Measurements from ENCODE around the gene PARP9. TPM values are rescaled to one million over a fixed set of nuclear protein-coding genes. Genes with fewer than 3 reads are reported as not detected.

The PARP9 gene
- 10 to 100 TPM; 19.2 to 21.5 TPM for total RNA-seq
- polyA plus RNA-seq: 10 to 100 TPM; 18.0 to 30.8 (median 18.6) TPM
- 34.0 to 53.0 (median 43.1) reads per million in 6 experiments for total RNA-seq

DNA sequence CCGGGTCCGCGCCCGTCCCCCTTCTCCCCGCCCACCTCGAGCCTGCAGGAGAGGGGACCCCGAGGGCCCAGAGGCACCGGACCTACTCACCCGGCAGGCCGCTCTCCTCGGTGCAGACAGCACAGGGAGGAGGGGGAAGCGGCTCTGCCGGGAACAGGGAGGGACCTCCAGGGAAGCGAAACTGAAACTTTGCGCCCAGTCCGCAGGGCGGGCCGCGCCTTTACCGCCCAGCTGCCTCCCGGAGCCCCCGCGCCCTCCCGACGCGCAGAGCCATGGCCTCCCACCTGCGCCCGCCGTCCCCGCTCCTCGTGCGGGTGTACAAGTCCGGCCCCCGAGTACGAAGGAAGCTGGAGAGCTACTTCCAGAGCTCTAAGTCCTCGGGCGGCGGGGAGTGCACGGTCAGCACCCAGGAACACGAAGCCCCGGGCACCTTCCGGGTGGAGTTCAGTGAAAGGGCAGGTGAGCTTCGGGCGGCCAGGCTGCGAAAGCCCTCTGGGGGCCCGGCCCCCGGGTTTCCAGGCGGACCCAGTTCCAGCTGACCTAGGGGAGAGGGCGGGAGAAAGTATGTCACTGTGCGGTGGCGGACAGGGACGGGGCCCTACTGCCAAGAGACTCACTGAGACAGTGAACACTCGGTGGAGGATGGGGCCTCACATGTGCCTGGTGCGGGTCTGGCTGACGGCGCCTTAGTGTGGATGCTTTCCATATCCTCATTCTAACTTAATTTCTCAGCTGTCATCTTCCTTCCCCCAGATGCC lies at the start of gene PARP9, which contains the start of gene DTX3L:
PARP9 (minus strand) TSS at position 146 of the 758 bp plus-strand sequence. CDS start 4,680 bp downstream, outside the sequence.
DTX3L (plus strand) TSS at position 184 of the 758 bp plus-strand sequence; CDS start at position 273, 89 bp downstream.
- no peaks in the 10 kb centered on the region for H3K27me3 Mint-ChIP-seq
- peak within 1 kb of the TSS; percentile 86 to 100 (median 98) for H3K27ac Mint-ChIP-seq
- peaks cover 39 to 95% (median 84%) of the 10 kb centered on the region in 4 donors for H3K4me1 Mint-ChIP-seq
- DNase-seq (peak; percentile 64 to 86 (median 74)), ATAC-seq (peak; percentile 90 to 93)
- POLR2A ChIA-PET: interaction anchor here (0.6 to 4.8 kb wide), 9 partner anchors 10 to 180 kb away, joined by 3 to 45 read pairs (median 3); partner anchors contain the start of genes FAM162A, PARP14, PARP15 and WDR5B
- peaks cover 0 to 42% (median 19%) of the 10 kb centered on the region in 3 donors for H3K36me3 Mint-ChIP-seq
- peak within 1 kb of the TSS; percentile 86 to 100 (median 96) for H3K4me3 Mint-ChIP-seq
- H3K9me3 Mint-ChIP-seq: no peaks in the 10 kb centered on the region

DNA sequence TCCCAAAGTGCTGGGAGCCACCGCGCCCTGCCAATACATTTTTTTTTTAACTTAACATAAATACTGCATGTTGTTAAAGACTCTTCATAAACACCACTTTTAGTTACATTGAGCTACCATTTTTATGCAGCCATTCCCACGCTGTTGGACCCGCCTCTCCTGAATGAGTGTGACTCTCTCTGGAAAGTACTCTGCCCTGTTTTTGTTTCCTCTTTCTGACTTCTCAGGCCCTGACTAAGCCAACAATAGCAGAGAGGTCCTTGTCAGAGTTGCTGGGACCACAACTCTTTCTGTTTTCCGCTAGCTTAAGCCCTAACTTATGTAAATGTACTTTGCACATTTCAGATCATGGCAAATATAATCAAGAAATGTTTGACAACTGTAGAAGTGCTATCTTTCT lies 48.6 kb upstream of the PARP9 start:
- no peak for ATAC-seq
- H3K9me3 Mint-ChIP-seq: no peaks in the 10 kb centered on the region

DNA sequence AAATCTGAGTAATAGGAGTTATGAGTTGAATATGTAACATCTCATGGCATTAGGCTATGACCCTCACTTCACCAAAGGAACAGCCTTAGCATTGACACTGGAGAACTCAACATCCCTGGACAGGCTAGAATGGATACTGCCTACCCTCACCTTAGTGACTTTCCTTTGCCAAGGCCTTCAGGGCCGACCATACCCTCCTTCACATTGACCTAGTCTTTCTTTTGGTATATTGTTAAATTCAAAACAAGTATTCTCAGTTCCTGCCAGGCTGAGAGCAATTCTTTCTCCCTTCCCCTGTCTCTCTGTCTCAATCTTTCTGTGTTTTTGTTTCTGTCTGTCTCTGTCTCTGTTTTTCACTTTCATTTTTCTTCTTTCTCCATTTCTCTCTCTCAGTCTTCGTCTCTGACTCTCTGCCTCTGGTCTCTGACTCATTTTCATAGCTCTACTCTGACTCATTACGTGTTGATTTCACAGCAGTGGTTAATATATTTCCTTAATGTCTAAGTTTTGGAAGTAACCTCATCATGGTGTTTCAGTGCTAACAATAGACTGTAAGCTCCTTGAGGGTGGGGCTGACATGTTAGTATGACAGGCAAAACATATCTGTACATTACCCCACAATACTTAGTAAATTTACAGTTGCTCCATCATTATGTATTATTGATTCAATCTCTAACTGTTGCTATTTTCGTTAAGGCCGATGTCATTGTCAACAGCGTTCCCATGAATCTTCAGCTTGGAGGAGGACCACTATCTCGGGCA lies 45.9 kb upstream of the PARP9 start:
- Mint-ChIP-seq H3K27me3 (no peaks in the 10 kb centered on the region), H3K36me3 (peaks cover 6 to 74% (median 25%) of the 10 kb centered on the region in 3 donors), H3K4me1 (peaks cover 0 to 24% (median 4%) of the 10 kb centered on the region in 4 donors), H3K9me3 (no peaks in the 10 kb centered on the region), H3K4me3 (peak overlapping the region in 3 of 10 donors; percentile 0 to 72 (median 39)), H3K27ac (peak overlapping the region in 6 of 10 donors; percentile 1 to 96 (median 80))
- POLR2A ChIA-PET: no interaction called here
- no peak for ATAC-seq
- no peak for DNase-seq

More for the DNA sequence above, 48.6 kb upstream of the PARP9 start:
- peak overlapping the region in 1 of 10 donors; percentile 32 for H3K27ac Mint-ChIP-seq
- peaks cover 16 to 81% (median 35%) of the 10 kb centered on the region in 3 donors for H3K36me3 Mint-ChIP-seq
- no peak overlapping the region for H3K4me3 Mint-ChIP-seq
- no peak for DNase-seq
- POLR2A ChIA-PET: no interaction called here
- no peaks in the 10 kb centered on the region for H3K27me3 Mint-ChIP-seq
- peaks cover 0 to 22% (median 3%) of the 10 kb centered on the region in 4 donors for H3K4me1 Mint-ChIP-seq

DNA sequence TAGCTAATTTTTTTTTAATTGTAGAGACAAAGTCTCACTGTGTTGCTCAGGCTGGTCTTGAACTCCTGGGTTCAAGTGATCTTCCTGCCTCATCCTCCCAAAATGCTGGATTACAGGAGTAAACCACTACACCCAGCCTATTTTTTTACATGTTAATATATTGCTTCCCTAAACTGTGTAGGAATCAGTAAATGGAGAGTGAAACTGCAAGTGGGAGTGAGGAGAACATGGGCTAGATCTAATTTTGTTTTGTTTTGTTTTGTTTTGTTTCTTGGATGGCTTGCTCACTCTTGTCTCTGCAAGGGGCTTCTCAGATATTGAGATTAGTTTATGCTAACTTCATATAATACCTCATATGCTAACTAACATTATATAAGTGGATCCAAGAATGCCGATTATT lies 44.8 kb upstream of the PARP9 start:
- H3K36me3 Mint-ChIP-seq: peaks cover 6 to 73% (median 25%) of the 10 kb centered on the region in 3 donors
- H3K9me3 Mint-ChIP-seq: no peaks in the 10 kb centered on the region
- H3K27ac Mint-ChIP-seq: peak overlapping the region in 3 of 10 donors; percentile 4 to 96 (median 11)
- H3K4me3 Mint-ChIP-seq: no peak overlapping the region
- ATAC-seq: no peak
- peaks cover 0 to 27% (median 5%) of the 10 kb centered on the region in 4 donors for H3K4me1 Mint-ChIP-seq
- no peaks in the 10 kb centered on the region for H3K27me3 Mint-ChIP-seq
- POLR2A ChIA-PET: no interaction called here
- no peak for DNase-seq

DNA sequence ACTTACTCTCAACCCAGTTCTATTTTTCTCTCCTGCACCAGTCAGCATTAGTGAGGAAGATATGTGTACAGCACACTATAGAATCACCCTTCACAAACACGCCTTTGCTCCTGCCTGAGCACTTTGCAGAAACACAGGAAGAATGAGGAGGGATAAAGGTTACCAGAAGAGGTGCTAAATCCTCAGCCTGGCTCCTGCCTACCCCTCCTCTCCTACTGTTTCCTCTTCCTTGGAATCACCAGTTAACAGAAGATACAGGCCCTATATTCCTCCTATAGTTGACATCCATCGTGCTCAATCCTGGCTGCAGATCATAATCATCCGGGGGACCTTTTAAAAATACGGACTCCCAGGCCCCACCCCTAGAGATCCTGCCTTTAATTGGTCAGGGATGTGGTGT lies 42.2 kb upstream of the PARP9 start:
- Mint-ChIP-seq H3K4me3 (no peak overlapping the region), H3K9me3 (no peaks in the 10 kb centered on the region), H3K27me3 (no peaks in the 10 kb centered on the region), H3K27ac (peak overlapping the region in 3 of 10 donors; percentile 37 to 61 (median 52)), H3K4me1 (peaks cover 0 to 35% (median 7%) of the 10 kb centered on the region in 4 donors), H3K36me3 (peaks cover 6 to 59% (median 17%) of the 10 kb centered on the region in 3 donors)
- POLR2A ChIA-PET: no interaction called here
- no peak for DNase-seq
- no peak for ATAC-seq

DNA sequence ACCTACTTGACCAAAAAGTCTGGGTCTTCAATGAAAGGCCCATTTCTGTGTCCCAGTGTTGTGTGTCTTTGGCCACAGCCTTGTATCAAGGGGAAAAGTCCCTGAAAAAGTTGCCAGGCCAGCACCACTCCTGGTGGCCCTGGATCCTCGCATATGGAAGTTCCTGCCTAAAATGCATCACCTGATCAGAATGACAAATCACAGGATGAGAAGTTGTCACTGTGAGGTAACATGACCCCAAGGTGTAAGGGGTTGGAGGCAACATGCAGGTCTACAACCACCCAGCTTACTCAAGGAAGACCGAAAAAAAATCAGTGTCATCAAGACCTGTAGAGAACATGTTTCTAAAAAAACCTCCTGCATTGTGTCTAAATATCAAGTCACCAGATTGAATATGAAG lies 39.0 kb upstream of the PARP9 start:
- Mint-ChIP-seq H3K27me3 (no peaks in the 10 kb centered on the region), H3K9me3 (no peaks in the 10 kb centered on the region), H3K36me3 (peaks cover 0 to 31% (median 6%) of the 10 kb centered on the region in 3 donors), H3K4me1 (peaks cover 4 to 30% (median 10%) of the 10 kb centered on the region in 4 donors), H3K27ac (no peak overlapping the region), H3K4me3 (no peak overlapping the region)
- DNase-seq: no peak
- no peak for ATAC-seq
- POLR2A ChIA-PET: no interaction called here

DNA sequence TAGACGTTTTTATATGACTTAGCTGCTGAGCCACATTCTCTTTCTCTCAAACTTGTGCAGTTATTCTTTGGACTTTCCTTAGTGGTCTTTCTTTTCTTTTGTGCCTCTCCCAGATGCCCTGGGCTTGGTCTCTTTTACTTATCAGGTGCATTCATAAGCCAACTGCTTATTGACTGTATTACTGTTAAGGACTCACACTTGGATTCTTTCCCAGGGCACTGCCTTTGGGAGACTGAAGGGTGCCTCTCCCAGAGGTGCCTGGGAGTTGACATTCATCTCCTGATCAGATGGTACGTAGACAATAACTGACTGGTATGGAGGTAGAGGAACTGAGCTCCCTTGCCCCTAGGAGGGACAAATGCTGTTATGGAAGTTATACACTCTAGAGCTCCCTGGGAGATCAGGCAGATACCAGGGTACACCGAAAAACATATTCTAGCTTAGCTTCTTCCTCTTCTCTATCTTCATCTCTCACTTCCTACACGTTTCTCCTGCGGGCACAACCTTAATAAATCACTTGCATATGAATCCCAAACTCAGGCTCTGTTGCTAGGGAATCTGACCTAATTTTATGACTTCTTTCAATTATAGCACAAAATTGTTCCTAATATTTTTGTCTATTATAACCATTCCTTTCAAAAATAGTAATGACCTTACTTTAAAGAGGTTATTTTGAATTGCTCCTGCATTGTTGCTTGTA lies 38.1 kb upstream of the PARP9 start:
- Mint-ChIP-seq H3K27me3 (no peaks in the 10 kb centered on the region), H3K9me3 (no peaks in the 10 kb centered on the region), H3K4me1 (peaks cover 4 to 28% (median 10%) of the 10 kb centered on the region in 4 donors), H3K27ac (peak overlapping the region in 1 of 10 donors; percentile 0), H3K4me3 (no peak overlapping the region), H3K36me3 (peaks cover 0 to 25% (median 6%) of the 10 kb centered on the region in 3 donors)
- no peak for DNase-seq
- POLR2A ChIA-PET: interaction anchor here (0.6 kb wide), 1 partner anchor 14 kb away, joined by 3 read pairs; no protein-coding TSS in a partner anchor
- no peak for ATAC-seq

DNA sequence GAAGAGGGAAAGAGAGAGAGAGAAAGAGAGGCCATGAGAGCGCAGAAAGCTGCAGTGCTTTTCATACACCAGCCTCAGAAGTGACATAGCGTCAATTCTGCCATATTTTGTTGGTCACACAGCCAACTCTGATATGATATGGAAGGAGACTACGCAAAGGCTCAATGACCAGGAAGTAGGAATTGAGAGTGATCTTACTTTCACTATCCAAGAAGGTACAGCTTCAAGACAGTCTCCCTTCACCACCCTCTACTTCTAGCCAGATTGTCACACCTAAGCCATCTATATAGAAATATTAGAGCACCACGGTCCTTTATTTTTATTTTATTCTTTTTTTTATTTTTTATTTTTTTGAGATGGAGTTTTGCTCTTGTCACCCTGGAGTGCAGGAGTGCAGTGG lies 34.5 kb upstream of the PARP9 start:
- DNase-seq (no peak), ATAC-seq (no peak)
- POLR2A ChIA-PET: no interaction called here
- Mint-ChIP-seq H3K4me1 (peaks cover 5 to 25% (median 11%) of the 10 kb centered on the region in 4 donors), H3K36me3 (peaks cover 0 to 19% (median 17%) of the 10 kb centered on the region in 3 donors), H3K27me3 (no peaks in the 10 kb centered on the region), H3K27ac (peak overlapping the region in 3 of 10 donors; percentile 24 to 70 (median 65)), H3K4me3 (no peak overlapping the region), H3K9me3 (peaks cover 0 to 5% (median 0%) of the 10 kb centered on the region in 9 donors)

DNA sequence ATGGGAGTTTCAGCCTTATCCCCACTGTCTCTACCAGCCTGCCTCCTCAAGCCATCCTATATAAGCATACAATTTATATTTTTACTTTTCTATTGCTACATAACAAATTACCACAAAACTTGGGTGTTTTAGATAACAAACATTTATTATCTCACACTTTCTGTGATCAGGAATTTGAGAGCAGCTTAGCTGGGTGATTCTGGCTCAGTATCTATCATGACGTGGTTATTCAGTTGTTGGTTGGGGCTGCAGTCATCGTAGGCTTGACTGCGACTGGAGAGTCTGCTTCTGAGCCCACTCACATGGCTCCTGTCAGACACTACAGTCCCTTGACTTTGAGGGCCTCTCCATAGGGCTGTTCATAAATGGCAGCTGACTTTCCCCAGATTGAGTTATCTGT lies 34.1 kb upstream of the PARP9 start:
- no peak for DNase-seq
- no peaks in the 10 kb centered on the region for H3K27me3 Mint-ChIP-seq
- H3K4me1 Mint-ChIP-seq: peaks cover 5 to 23% (median 11%) of the 10 kb centered on the region in 4 donors
- H3K9me3 Mint-ChIP-seq: peaks cover 0 to 5% (median 0%) of the 10 kb centered on the region in 9 donors
- H3K36me3 Mint-ChIP-seq: peaks cover 0 to 19% (median 17%) of the 10 kb centered on the region in 3 donors
- no peak overlapping the region for H3K4me3 Mint-ChIP-seq
- POLR2A ChIA-PET: no interaction called here
- ATAC-seq: no peak
- peak overlapping the region in 3 of 10 donors; percentile 24 to 70 (median 65) for H3K27ac Mint-ChIP-seq

DNA sequence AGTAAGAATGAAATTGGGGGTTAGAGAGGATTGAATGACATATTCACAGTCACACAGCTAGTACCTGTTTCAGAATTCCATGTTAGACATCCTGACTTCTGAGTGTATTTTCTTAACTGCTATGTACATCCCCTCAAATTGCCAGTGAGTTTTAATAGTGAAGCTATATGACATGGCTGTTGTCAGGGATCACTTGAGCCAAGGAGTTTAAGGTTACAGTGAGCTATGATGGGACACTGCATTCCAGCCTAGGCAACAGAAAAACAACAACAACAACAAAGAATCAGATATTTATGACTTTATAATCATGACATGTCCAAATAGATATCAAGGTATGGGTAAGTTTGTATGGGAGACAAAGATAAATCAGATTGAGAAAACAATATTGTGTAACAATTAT lies 29.9 kb upstream of the PARP9 start:
- Mint-ChIP-seq H3K9me3 (peaks cover 0 to 5% (median 0%) of the 10 kb centered on the region in 9 donors), H3K27me3 (no peaks in the 10 kb centered on the region), H3K36me3 (peaks cover 0 to 24% (median 20%) of the 10 kb centered on the region in 3 donors), H3K4me1 (peaks cover 8 to 30% (median 9%) of the 10 kb centered on the region in 4 donors), H3K27ac (no peak overlapping the region), H3K4me3 (no peak overlapping the region)
- POLR2A ChIA-PET: no interaction called here
- ATAC-seq: no peak
- DNase-seq: no peak

DNA sequence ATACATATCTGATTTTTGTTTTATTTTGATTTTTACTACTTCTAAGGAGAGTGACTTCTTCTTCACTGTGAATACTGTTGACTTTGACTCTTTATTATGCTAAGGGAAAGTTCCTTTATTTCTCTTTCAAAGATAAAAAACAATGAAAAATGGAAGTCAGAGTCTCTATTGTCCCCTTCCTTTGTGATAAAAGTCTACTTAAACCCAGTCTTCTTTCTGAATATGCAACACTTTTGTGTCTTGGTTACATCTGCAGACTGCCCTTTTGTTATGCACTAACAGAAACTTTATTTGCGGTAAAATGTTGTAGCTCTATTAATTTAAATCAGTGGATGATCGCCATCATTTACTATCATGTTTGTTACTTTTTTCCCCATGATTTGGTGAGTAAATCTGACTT lies 26.5 kb upstream of the PARP9 start:
- no peaks in the 10 kb centered on the region for H3K27me3 Mint-ChIP-seq
- ATAC-seq (no peak), DNase-seq (no peak)
- H3K4me1 Mint-ChIP-seq: peaks cover 9 to 48% (median 18%) of the 10 kb centered on the region in 4 donors
- H3K36me3 Mint-ChIP-seq: peaks cover 1 to 23% (median 15%) of the 10 kb centered on the region in 3 donors
- POLR2A ChIA-PET: no interaction called here
- H3K9me3 Mint-ChIP-seq: no peaks in the 10 kb centered on the region
- peak overlapping the region in 1 of 10 donors; percentile 51 for H3K27ac Mint-ChIP-seq
- no peak overlapping the region for H3K4me3 Mint-ChIP-seq

DNA sequence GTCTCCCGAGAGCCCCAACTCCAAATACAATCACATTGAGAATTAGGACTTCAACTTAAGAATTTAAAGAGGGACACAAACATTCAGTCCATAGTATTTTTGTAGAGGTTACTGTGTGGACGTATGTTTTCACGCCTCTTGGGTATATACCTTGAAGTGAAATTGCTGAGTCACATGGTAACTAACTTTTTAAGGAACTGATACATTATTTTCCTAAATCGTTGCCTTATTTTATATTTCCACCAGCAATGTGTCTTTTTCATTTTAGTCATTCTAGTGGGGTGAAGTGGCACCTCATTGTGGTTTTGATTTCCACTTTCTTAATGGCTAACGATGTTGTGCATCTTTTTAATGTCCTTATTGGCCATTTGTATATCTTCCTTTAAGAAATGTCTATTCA lies 25.2 kb upstream of the PARP9 start:
- peaks cover 6 to 52% (median 20%) of the 10 kb centered on the region in 4 donors for H3K4me1 Mint-ChIP-seq
- ATAC-seq: no peak
- no peak overlapping the region for H3K4me3 Mint-ChIP-seq
- H3K27ac Mint-ChIP-seq: no peak overlapping the region
- no peak for DNase-seq
- no peaks in the 10 kb centered on the region for H3K27me3 Mint-ChIP-seq
- peaks cover 0 to 3% (median 0%) of the 10 kb centered on the region in 9 donors for H3K9me3 Mint-ChIP-seq
- H3K36me3 Mint-ChIP-seq: peaks cover 10 to 28% (median 26%) of the 10 kb centered on the region in 3 donors
- POLR2A ChIA-PET: no interaction called here
